ENCODE data around the gene URGCP. TPM values are rescaled to one million over a fixed set of nuclear protein-coding genes. Genes with fewer than 3 reads are reported as not detected.

URGCP gene
- total and polyA plus RNA-seq, 10 of the 15 experiments (the other 5 are each of a cell fraction or from before 2014, with no cell fraction given): 2.0 to 29.7 (median 17.5) TPM

- WGBS (ENCODE audit: insufficient coverage, insufficient replicate concordance, low lambda C conversion rate, missing lambda C conversion rate): 96% methylated on average over 5 of the region's 5 CpGs
These were observed 8.4 kb upstream of the URGCP start for GRCh38 chr7:43914795-43915194.

More at GRCh38 chr7:43914795-43915194, 8.4 kb upstream of the URGCP start:
- Histone ChIP-seq H3K27me3 (replicated peaks in 1 of 2; ENCODE audit: control insufficient read depth in 2 of 2, insufficient read depth in 2 of 2, low read length in 1 of 2) (no peaks in the 10 kb centered on the region), H3K4me3 (no peak overlapping the region), H4K20me1 (ENCODE audit: control insufficient read depth, insufficient read depth) (no peaks in the 10 kb centered on the region), H3K4me1 (ENCODE audit: control insufficient read depth, insufficient read depth, low read length) (no peaks in the 10 kb centered on the region), H3K36me3 (ENCODE audit: control insufficient read depth in 2 of 2, insufficient read depth in 2 of 2, low read length in 1 of 2) (no peaks in the 10 kb centered on the region), H3K9me3 (replicated peaks; ENCODE audit: control insufficient read depth, insufficient read depth, low read length) (no peaks in the 10 kb centered on the region; the same call in 2 of the 3 replicates), H3K4me2 (ENCODE audit: control insufficient read depth, insufficient read depth) (no peak overlapping the region), H2AFZ (ENCODE audit: control insufficient read depth, low read depth, low read length) (no peak overlapping the region), H3K27ac (ENCODE audit: control insufficient read depth, insufficient read depth) (no peak overlapping the region), H3K79me2 (ENCODE audit: control insufficient read depth, insufficient read depth, low read length) (no peaks in the 10 kb centered on the region), H3K9ac (ENCODE audit: control insufficient read depth, insufficient read depth, low read length) (no peak overlapping the region)
- FAIRE-seq: no peak
- ChIA-PET RAD21 (ENCODE audit: unreplicated experiment) (no interaction called here), POLR2A (no interaction called here), SMC1A (ENCODE audit: uncharacterized antibody, unreplicated experiment) (no interaction called here), CTCF (interaction anchor here (0.9 kb wide), 1 partner anchor 183 kb away, joined by 3 read pairs; no protein-coding TSS in a partner anchor)
- TF ChIP-seq CHD4 (IDR thresholded peaks at IDR 0.05) (no peak), HDAC2 (IDR thresholded peaks at IDR 0.05) (no peak), MXI1 (IDR thresholded peaks at IDR 0.05; ENCODE audit: low read depth, low read length) (no peak), E2F4 (IDR thresholded peaks at IDR 0.05; ENCODE audit: low read depth, low read length) (no peak), CEBPB (IDR thresholded peaks at IDR 0.05; ENCODE audit: borderline replicate concordance in 1 of 2, low read depth in 2 of 2, low read length in 2 of 2) (no peak), BMI1 (IDR thresholded peaks at IDR 0.05; ENCODE audit: borderline replicate concordance) (no peak), IRF5 (IDR thresholded peaks at IDR 0.05; ENCODE audit: borderline replicate concordance) (no peak), ETV6 (conservative IDR thresholded peaks at IDR 0.05 in 1 of 2, IDR thresholded peaks at IDR 0.05 in 1 of 2; ENCODE audit: borderline replicate concordance in 1 of 2, low read depth in 1 of 2) (no peak), IKZF1 (conservative IDR thresholded peaks at IDR 0.05) (no peak), CBX5 (IDR thresholded peaks at IDR 0.05; ENCODE audit: low read depth) (no peak), POLR2AphosphoS2 (IDR thresholded peaks at IDR 0.05; ENCODE audit: low read depth, low read length) (no peak), NFYA (IDR thresholded peaks at IDR 0.05; ENCODE audit: borderline replicate concordance, low read depth, low read length) (no peak)
- BruUV-seq (replicated peaks): no TSS peak
- intact Hi-C loops (cut with micrococcal nuclease; ENCODE audit: unreplicated experiment) (no loop called here), in situ Hi-C loops (cut with MboI) (no loop called here)
- no peak for ATAC-seq
- no peak for DNase-seq (ENCODE audit: low read depth, low spot score)
